ENCODE data around the gene LRRK1.

GRCh38 chr15:100944244-100944895 lies 25.2 kb downstream of the LRRK1 start:
- TF ChIP-seq CTCF (IDR thresholded peaks at IDR 0.05): no peak
- TF ChIP-seq EZH2 (IDR thresholded peaks at IDR 0.05): no peak

All from neural progenitor cell (in vitro differentiated cells).